Chondrocyte (in vitro differentiated cells): ENCODE data around the gene COL2A1. TPM values are rescaled to one million over a fixed set of nuclear protein-coding genes. Genes with fewer than 3 reads are reported as not detected.

Source experiments
- DNase-seq: peaks from one replicate; pipeline ENCODE4 v3.0.0; 2021; ENCODE audit warnings: mixed read lengths, low spot score
- H3K27ac Mint-ChIP-seq: one replicate; pipeline ENCODE4 v1.8.0; 2021; ENCODE audit warnings: mild to moderate bottlenecking, moderate library complexity, mixed read lengths; ENCODE audit not compliant: unreplicated experiment
- H3K27me3 Mint-ChIP-seq: 2 replicates; pipeline ENCODE4 v1.8.0; 2021; ENCODE audit warnings: low read depth, mixed read lengths
- H3K36me3 Mint-ChIP-seq: 2 replicates; pipeline ENCODE4 v1.8.0; 2021; ENCODE audit warnings: low read depth, mixed read lengths
- H3K4me1 Mint-ChIP-seq: 2 replicates; pipeline ENCODE4 v1.8.0; 2021; ENCODE audit warnings: low read depth, mild to moderate bottlenecking, mixed read lengths
- H3K4me3 Mint-ChIP-seq: one replicate; pipeline ENCODE4 v1.8.0; 2021; ENCODE audit warnings: mild to moderate bottlenecking, moderate library complexity, mixed read lengths; ENCODE audit not compliant: unreplicated experiment
- H3K9me3 Mint-ChIP-seq: 2 replicates; pipeline ENCODE4 v1.8.0; 2021; ENCODE audit warnings: low read depth, mixed read lengths
- CTCF ChIP-seq: fragments of 200-600 bp; sonication (generic); IDR thresholded peaks from 2 replicates; pipeline ENCODE4 v1.5.0; 2021; ENCODE audit warnings: antibody characterized with exemption, mild to moderate bottlenecking, moderate library complexity
- total RNA-seq: library from RNA; stranded (reverse); gene quantifications from 3 replicates; pipeline ENCODE4 v1.2.1, GENCODE V29; 2021

Gene COL2A1
- total RNA-seq, 1 donor from 2014 or later, result 35.6 TPM

GRCh38 chr12:47978598-47978873 lies 25.7 kb downstream of the COL2A1 start:
- no peak for TF ChIP-seq CTCF
- no peaks in the 10 kb centered on the region for H3K36me3 Mint-ChIP-seq
- peaks cover 5% of the 10 kb centered on the region for H3K27me3 Mint-ChIP-seq
- no peak overlapping the region for H3K4me3 Mint-ChIP-seq
- H3K27ac Mint-ChIP-seq, result no peak overlapping the region
- H3K9me3 Mint-ChIP-seq, result no peaks in the 10 kb centered on the region
- H3K4me1 Mint-ChIP-seq, result no peaks in the 10 kb centered on the region
- no peak for DNase-seq

- no peak overlapping the region for H3K4me3 Mint-ChIP-seq
- no peaks in the 10 kb centered on the region for H3K9me3 Mint-ChIP-seq
- H3K27me3 Mint-ChIP-seq, result peaks cover 5% of the 10 kb centered on the region
- H3K36me3 Mint-ChIP-seq, result no peaks in the 10 kb centered on the region
- DNase-seq, result no peak
- H3K27ac Mint-ChIP-seq, result no peak overlapping the region
- no peaks in the 10 kb centered on the region for H3K4me1 Mint-ChIP-seq
- TF ChIP-seq CTCF, result no peak
Measured at GRCh38 chr12:47977772-47978597, 26.3 kb downstream of the COL2A1 start.

GRCh38 chr12:47977046-47977771 lies 27.1 kb downstream of the COL2A1 start:
- H3K9me3 Mint-ChIP-seq, result no peaks in the 10 kb centered on the region
- no peaks in the 10 kb centered on the region for H3K4me1 Mint-ChIP-seq
- no peak for DNase-seq
- no peak overlapping the region for H3K27ac Mint-ChIP-seq
- no peak overlapping the region for H3K4me3 Mint-ChIP-seq
- TF ChIP-seq CTCF, result no peak
- peaks cover 5% of the 10 kb centered on the region for H3K27me3 Mint-ChIP-seq
- H3K36me3 Mint-ChIP-seq, result no peaks in the 10 kb centered on the region

- no peaks in the 10 kb centered on the region for H3K9me3 Mint-ChIP-seq
- H3K36me3 Mint-ChIP-seq, result no peaks in the 10 kb centered on the region
- TF ChIP-seq CTCF, result no peak
- H3K4me1 Mint-ChIP-seq, result no peaks in the 10 kb centered on the region
- no peak for DNase-seq
- no peak overlapping the region for H3K4me3 Mint-ChIP-seq
- H3K27me3 Mint-ChIP-seq, result peaks cover 5% of the 10 kb centered on the region
- H3K27ac Mint-ChIP-seq, result no peak overlapping the region
Measured at GRCh38 chr12:47975816-47976215, 28.5 kb downstream of the COL2A1 start.

GRCh38 chr12:47975036-47975620 lies 29.1 kb downstream of the COL2A1 start:
- no peak for TF ChIP-seq CTCF
- Mint-ChIP-seq H3K27me3 (peaks cover 3% of the 10 kb centered on the region), H3K9me3 (no peaks in the 10 kb centered on the region), H3K36me3 (no peaks in the 10 kb centered on the region), H3K27ac (no peak overlapping the region), H3K4me3 (no peak overlapping the region), H3K4me1 (no peaks in the 10 kb centered on the region)
- no peak for DNase-seq
